Inferior parietal cortex (tissue), 1 donor: Measurements from ENCODE around the gene SMG6.
"Not testable (repeated sequence)": the region's sequence is repeated elsewhere in the genome, so short reads cannot be mapped to it uniquely, and the experiment has no call there.

Experiments
- DNase-seq: peaks from one replicate; pipeline ENCODE4 v3.0.0-alpha.2; 2016; ENCODE audit errors: extremely low spot score

SMG6 gene

GRCh38 chr17:2028234-2028614 is 275.4 kb downstream of the SMG6 start:
- no peak for DNase-seq

GRCh38 chr17:2027528-2028233 is 275.9 kb downstream of the SMG6 start:
- no peak for DNase-seq

DNA sequence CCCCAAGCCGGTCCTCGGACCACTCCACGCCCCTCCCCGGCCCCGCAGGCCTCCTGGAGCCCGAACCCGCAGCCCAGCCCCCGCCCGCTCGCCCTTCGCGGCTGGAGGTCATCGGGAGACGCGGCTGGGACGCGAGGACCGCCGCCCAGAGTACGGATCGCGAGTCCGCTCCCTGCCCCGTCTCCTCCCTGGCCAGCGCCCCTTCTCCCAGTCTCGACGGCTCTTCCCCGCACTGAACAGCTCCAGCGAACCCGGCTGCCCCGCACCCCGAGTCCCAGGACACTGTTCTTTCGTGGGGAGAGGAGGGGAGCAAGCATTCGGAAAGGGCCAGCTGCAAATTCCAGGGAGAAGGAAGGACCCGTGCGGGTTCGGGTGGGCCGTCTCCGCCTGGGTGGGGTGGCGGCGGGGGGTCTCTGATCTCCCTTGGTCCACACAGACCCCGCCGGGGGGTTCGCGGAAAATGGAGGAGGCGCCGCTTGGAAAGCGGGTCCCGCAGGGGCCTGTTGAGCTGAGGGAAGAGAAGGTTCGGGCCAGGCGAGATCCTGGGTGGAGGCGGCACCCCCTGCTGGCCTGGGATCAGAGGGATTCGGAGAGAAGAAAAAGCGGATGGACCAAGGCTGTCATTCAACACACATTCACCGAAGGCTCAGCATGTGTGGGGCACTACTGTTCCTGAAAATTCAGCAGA is 277.8 kb downstream of the SMG6 start:
- no peak for DNase-seq

GRCh38 chr17:2025220-2025621 is 278.4 kb downstream of the SMG6 start, which contains the start of gene RTN4RL1:
Gene RTN4RL1 (minus strand): TSS chr17:2025334. CDS start chr17:2024865, 469 bp downstream.
- DNase-seq = no peak

- DNase-seq = no peak
Observed at GRCh38 chr17:2024572-2025219, 278.9 kb downstream of the SMG6 start.

- DNase-seq = no peak
Observed at GRCh38 chr17:2023692-2024571, 279.7 kb downstream of the SMG6 start.

GRCh38 chr17:2023256-2023655 is 280.3 kb downstream of the SMG6 start:
- no peak for DNase-seq

GRCh38 chr17:2022647-2023240 is 280.8 kb downstream of the SMG6 start:
- DNase-seq = no peak

DNA sequence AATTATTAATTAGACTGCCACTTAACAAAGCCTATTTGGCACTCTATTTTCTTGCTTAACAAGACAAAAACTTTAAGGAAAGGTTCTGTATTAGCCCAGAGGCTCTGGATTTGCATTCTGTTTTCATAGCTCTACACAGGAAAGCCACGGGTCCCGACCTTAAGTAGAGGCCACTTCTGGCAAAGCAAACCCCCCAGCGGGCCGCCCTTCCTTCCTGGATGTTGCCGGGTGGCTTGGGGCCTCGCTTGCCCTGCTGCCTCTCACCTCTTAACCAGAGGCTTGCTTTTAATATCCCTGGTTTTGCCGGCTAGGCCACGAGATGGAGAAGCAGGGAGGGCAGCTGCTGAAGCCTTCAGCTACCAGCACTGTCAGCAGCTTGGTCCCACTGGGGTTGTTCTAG is 282.9 kb downstream of the SMG6 start:
- no peak for DNase-seq

GRCh38 chr17:2019723-2020122 is 283.9 kb downstream of the SMG6 start:
- DNase-seq = no peak

- DNase-seq = no peak
Observed at GRCh38 chr17:2018716-2019510, 284.7 kb downstream of the SMG6 start.

DNA sequence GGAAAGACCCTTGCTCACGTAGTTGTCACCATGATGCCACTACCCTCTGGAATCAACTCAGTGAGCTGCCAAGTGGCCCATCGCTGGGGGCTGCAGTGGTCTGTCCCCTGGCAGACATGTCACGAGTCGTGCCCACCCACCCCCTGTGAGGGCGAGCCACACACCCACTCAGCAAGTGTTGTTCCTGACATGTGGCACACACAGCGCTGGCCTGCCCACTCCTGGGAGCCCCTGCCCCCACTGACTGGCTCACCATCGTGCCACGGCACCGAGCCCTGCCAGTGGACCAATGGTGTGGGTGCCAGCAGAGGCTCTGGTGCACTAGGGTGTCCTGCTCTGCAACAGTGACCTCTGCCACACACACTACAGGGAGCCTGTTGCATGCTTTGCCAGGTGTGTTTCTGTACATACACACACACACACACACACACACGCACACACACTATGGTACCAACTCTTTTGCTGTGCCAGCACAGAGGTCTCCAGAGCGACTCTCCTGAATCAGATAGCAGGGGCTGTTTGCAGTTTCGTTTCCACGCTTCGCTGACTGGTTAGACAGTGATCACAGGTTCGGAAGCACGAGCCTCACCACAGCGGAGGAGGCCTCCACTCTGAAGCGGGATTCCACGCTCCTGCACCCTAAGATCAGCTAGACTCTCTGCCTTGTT is 286.2 kb downstream of the SMG6 start:
- no peak for DNase-seq

GRCh38 chr17:2016494-2016893 is 287.1 kb downstream of the SMG6 start:
- no peak for DNase-seq

GRCh38 chr17:2015314-2015713 is 288.3 kb downstream of the SMG6 start:
- no peak for DNase-seq

DNA sequence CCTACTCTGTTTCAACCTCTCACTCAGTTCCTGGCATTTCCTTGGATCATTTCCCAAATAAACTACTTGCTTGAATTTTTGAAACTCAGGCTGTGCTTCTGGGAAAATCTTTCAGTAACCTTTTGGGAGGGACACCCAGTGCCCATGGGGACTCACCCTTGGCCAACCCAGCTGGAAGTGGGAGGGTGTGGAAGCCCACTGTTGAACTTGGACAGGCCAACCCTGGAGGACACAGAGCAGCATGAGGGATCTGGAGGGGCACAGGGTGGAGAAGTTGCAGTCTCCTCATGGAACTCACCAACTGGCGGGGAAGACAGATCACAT is 289.6 kb downstream of the SMG6 start:
- no peak for DNase-seq

DNA sequence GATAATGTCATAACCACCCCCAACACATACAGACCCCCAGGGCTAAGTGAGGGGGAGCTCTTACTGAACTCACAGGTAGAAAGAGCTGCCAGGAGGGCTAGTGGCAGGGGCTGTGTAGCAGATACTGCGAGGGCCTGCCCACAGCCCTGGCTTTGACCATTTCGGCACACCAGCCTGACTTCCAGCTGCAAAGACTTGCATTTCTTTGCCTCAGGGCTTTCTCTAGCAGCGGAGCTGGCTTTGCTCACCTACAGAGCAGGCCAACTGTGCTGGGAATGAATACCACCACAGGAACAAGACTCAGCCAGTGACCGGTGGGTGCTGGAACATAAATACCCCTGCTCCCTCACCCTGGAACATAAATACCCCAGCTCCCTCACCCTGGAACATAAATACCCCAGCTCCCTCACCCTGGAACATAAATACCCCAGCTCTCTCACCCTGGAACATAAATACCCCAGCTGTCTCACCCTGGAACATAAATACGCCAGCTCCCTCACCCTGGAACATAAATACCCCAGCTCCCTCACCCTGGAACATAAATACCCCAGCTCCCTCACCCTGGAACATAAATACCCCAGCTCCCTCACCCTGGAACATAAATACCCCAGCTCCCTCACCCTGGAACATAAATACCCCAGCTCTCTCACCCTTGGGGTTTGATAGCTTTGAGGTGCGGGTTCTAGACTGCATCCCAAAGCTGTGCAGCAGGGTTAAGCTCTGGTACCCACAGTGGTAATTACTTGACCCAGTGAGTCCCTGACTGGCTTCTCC is 290.2 kb downstream of the SMG6 start:
- not testable (repeated sequence) for DNase-seq

DNA sequence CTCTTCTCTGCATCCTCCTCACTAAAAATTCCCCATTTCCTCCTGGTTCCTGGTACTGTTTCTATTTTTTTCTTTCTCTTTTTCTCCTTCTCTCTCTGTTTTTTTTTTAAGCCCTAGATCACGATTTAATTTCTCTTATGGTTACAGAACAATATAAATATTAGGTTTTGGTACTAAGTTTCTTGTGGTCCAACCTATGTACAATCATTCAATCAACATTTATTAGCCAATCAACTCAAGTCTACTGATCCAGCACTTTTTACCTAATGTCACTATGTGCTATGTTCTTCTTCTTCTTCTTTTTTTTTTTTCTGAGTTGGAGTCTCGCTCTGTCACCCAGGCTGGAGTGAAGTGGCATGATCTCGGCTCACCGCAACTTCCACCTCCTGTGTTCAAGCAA is 291.1 kb downstream of the SMG6 start:
- DNase-seq = no peak

DNA sequence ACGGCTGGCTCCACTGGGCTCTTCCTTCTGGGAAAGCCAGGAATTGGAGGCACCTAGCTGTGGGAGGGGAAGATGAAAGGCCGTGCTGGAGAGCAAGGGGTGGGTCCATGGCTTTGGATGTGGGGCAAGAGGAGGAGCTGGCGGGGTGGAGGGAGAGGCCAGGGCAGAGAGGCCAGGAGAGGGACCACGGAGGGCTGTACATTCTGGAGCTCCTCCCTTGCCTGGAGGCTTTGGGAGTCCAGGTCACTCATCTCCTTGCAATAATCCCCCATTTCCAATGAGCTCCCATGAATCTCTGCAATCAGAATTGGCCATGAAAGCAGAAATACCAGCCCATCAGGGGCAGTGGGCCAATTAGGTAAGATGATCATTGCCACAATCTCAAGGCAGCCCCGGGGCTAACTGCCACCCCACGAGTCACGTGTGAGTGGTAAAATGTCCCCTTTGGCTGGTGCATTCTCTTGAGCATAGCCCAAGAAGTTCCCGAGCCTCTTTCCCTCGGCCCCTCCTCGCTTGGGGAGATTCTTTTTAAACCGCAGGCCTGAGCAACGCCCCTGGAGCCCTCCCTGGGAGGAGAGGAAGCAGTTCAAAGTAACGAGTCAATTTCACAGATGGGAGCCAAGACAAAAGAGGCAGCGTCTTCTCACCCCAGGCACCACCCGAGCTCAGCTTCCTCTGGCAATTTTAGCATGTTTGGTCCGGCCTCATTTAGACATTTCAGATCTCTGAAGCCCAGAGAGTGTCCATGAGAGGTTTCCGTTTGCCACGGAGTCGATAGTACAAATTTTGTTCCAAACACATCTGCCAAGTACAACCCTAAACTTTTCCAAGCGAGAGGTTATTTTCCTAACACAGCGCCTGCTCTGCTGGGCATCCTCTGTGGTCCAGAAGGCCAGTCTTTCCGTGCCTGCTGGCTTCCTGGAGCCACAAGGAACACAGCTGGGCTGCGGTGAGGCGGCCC is 291.9 kb downstream of the SMG6 start:
- no peak for DNase-seq
